Epithelial cell of esophagus (primary cell): Measurements from ENCODE around the gene CCDC8.
"Not testable (repeated sequence)": the region's sequence is repeated elsewhere in the genome, so short reads cannot be mapped to it uniquely, and the experiment has no call there.

ENCODE experiments used
- DNase-seq: peaks from one replicate; pipeline ENCODE4 v3.0.0; 2010; ENCODE audit warnings: low read depth
- H3K4me3 ChIP-seq: 2 replicates; pipeline ENCODE4 v1.5.1; 2011; ENCODE audit warnings: mild to moderate bottlenecking, low read length, control low read depth
- CTCF ChIP-seq: IDR thresholded peaks from 2 replicates; pipeline ENCODE4 v1.5.1; 2011; ENCODE audit warnings: low read depth, mild to moderate bottlenecking, low read length, control low read depth, inconsistent platforms; ENCODE audit not compliant: insufficient read depth; ENCODE audit errors: missing control alignments

The CCDC8 gene

DNA sequence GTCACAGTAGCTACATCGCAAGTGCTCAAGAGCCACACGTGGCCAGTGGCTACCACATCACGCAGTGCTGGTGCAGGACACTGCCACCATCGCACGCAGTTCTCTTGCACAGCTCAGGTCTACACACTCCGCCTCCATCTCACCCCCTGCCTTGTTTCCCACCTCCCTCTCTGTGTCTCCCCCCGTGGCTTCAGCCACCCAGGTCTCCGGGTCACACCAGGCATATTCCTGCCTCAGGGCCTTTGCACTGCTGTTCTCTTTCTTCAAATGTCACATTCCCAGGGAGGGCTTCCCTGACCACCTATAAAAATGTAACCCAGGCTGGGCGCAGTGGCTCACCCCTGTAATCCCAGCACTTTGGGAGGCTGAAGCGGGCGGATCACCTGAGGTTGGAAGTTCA lies 10.6 kb downstream of the CCDC8 start:
- no peak overlapping the region for H3K4me3 ChIP-seq
- DNase-seq, result no peak
- no peak for TF ChIP-seq CTCF

DNA sequence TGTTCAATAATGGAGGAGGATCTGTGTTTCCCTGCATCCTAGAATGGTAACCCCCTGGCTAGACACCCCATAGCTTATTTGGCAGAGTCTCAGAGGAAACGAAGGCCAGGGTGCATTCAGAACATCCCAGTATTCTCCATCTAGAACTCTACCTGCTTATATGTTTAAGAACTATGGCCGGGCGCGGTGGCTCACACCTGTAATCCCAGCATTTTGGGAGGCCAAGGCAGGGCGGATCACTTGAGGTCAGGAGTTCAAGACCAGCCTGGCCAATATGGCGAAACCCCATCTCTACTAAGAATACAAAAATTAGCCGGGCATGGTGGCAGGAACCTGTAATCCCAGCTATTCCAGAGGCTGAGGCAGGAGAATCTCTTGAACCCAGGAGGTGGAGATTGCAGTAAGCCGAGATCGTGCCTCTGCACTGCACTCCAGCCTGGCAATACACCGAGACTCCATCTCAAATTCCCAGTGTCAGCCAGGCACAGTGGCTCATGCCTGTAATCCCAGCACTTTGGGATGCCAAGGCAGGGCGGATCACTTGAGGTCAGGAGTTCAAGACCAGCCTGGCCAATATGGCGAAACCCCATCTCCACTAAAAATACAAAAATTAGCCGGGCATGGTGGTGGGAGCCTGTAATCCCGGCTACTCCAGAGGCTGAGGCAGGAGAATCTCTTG lies 15.4 kb downstream of the CCDC8 start:
- not testable (repeated sequence) for DNase-seq, H3K4me3 ChIP-seq

- no peak for TF ChIP-seq CTCF
- no peak overlapping the region for H3K4me3 ChIP-seq
- DNase-seq, result no peak
Measured at GRCh38 chr19:46394402-46394797, 19.0 kb downstream of the CCDC8 start.

DNA sequence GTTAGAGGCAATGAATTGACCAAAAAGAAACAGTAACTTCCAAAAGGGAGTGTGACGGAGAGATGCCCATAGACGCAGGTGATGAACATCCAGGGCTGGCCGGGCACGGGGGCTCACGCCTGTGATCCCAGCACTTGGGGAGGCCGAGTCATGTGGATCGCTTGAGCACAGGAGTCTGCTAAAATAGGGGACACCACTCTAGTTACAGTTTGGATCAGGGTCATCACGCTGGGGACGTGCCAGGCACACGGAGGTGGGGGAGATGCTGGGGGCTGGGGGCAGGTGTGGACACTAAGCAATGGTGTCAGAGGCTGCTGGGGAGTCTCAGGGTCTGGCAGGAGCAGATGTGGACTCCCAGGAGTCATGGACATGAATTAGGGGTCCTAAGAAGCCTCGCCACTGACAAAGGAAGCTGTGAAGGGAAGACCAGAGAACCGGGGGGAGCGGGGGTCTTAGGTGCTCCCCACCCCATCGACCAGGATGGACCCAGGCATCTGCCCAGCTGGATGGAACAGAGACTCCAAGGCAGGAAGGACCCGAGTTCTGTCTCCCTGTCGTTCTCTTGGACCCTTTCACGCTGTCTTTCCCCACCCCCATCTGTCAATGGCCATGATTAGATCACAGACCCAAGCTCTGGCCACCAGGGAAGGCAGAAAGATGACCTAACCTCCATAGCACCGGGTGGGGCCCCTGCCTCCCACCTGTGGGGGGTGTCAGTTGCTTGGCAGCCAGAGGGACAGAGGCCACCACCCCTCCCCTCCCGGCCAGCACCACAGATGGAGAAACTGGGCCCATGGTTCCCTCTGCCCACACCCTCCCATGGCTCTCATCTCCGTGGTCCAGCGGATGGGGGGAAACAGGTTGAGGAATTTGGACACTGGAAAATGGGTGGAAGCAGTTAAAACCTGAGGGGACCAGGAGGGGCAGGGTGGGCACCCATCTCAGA lies 19.6 kb downstream of the CCDC8 start:
- no peak overlapping the region for H3K4me3 ChIP-seq
- TF ChIP-seq CTCF, result no peak
- no peak for DNase-seq

GRCh38 chr19:46392837-46393236 lies 20.5 kb downstream of the CCDC8 start:
- no peak for DNase-seq
- no peak overlapping the region for H3K4me3 ChIP-seq
- TF ChIP-seq CTCF, result no peak

- H3K4me3 ChIP-seq, result no peak overlapping the region
- TF ChIP-seq CTCF, result no peak
- DNase-seq, result no peak
Measured at GRCh38 chr19:46392252-46392801, 21.0 kb downstream of the CCDC8 start.
